Thyroid gland (tissue), 4 donors: ENCODE results near the gene CACYBP.

Source experiments
- POLR2A ChIP-seq, 2 donors: fragments of 450-650 bp; IDR thresholded peaks; one replicate each; pipeline ENCODE4 v1.6.1; 2017; ENCODE audit warnings: antibody characterized with exemption in 2 of 2, mild to moderate bottlenecking in 2 of 2, moderate library complexity in 1 of 2
- TF ChIP-seq, protein P1 (sequence below), 6 experiments: fragments of 200-600 bp in 3 of 6; fragments of 450-650 bp in 3 of 6; sonication (generic) in 3 of 6; IDR thresholded peaks; one replicate each; pipeline ENCODE4 v1.5.1; 2016 to 2019; ENCODE audit warnings: antibody characterized with exemption in 6 of 6, mild to moderate bottlenecking in 2 of 6, inconsistent platforms in 1 of 6, moderate library complexity in 1 of 6

DNA sequence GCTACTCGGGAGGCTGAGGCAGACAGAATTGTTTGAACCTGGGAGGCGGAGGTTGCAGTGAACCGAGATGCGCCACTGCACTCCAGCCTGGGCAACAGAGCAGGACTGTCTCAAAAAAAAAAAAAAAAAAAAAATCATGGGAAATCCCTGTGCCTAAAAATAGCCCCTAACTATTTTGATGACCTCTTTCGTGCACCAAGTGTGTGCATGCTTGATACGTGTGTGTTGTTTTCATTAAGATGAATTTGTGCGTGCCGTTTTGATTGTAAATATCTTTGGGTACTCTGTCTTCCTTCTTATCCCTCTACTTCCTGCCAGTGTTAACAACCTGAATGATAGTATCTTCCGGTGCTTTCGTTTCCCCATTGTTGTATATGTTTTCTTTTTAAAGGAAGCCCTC, 9.8 kb downstream of the CACYBP start:
- TF ChIP-seq, protein P1, sequence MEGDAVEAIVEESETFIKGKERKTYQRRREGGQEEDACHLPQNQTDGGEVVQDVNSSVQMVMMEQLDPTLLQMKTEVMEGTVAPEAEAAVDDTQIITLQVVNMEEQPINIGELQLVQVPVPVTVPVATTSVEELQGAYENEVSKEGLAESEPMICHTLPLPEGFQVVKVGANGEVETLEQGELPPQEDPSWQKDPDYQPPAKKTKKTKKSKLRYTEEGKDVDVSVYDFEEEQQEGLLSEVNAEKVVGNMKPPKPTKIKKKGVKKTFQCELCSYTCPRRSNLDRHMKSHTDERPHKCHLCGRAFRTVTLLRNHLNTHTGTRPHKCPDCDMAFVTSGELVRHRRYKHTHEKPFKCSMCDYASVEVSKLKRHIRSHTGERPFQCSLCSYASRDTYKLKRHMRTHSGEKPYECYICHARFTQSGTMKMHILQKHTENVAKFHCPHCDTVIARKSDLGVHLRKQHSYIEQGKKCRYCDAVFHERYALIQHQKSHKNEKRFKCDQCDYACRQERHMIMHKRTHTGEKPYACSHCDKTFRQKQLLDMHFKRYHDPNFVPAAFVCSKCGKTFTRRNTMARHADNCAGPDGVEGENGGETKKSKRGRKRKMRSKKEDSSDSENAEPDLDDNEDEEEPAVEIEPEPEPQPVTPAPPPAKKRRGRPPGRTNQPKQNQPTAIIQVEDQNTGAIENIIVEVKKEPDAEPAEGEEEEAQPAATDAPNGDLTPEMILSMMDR (IDR thresholded peaks at IDR 0.05), result no peak
- TF ChIP-seq POLR2A (IDR thresholded peaks at IDR 0.05), result no peak
